Vagina (tissue), 2 donors: ENCODE measurements around the gene ZNF287. TPM values are rescaled to one million over a fixed set of nuclear protein-coding genes. Genes with fewer than 3 reads are reported as not detected.
"Not testable (repeated sequence)": the region's sequence is repeated elsewhere in the genome, so short reads cannot be mapped to it uniquely, and the experiment has no call there.

Source experiments
- DNase-seq, 2 donors: peaks; one replicate each; pipeline ENCODE4 v3.0.0-alpha.2; 2017; ENCODE audit errors: extremely low spot score in 2 of 2
- H3K27ac ChIP-seq: fragments of 200-600 bp; sonication (generic); one replicate; pipeline ENCODE4 v1.5.1; 2019
- H3K27me3 ChIP-seq: fragments of 200-600 bp; sonication (generic); one replicate; pipeline ENCODE4 v1.5.1; 2019
- H3K36me3 ChIP-seq, 2 donors: fragments of 200-600 bp; sonication (generic); one replicate each; pipeline ENCODE4 v1.5.1; 2017 to 2019
- H3K4me1 ChIP-seq: fragments of 200-600 bp; sonication (generic); one replicate; pipeline ENCODE4 v1.5.1; 2019
- H3K4me3 ChIP-seq, 2 donors: fragments of 200-600 bp; sonication (generic); 1 replicate in 1 of 2; 2 replicates in 1 of 2; pipeline ENCODE4 v1.5.1; 2016 to 2019
- H3K9me3 ChIP-seq: fragments of 200-600 bp; sonication (generic); one replicate; pipeline ENCODE4 v1.5.1; 2019
- POLR2A ChIP-seq, 2 donors: fragments of 450-650 bp; IDR thresholded peaks; one replicate each; pipeline ENCODE4 v1.6.1; 2017; ENCODE audit warnings: antibody characterized with exemption in 2 of 2, mild to moderate bottlenecking in 2 of 2, moderate library complexity in 2 of 2
- POLR2AphosphoS5 ChIP-seq, 2 donors: sonication (generic); formaldehyde crosslinking; IDR thresholded peaks; one replicate each; pipeline ENCODE4 v1.9.0; 2017; ENCODE audit warnings: antibody characterized with exemption in 2 of 2, mild to moderate bottlenecking in 2 of 2, low read depth in 1 of 2; ENCODE audit not compliant: insufficient read depth in 1 of 2
- intact Hi-C: fragments of 100-400 bp; cut with DNase I; formaldehyde crosslinking; loops from one replicate; pipeline ENCODE4 v1.15.1; 2023
- total RNA-seq: library from RNA; depleted of rRNA; stranded (reverse); fragments of >200 nt; gene quantifications from one replicate; pipeline ENCODE4 v1.2.3, GENCODE V29; 2016
- TF ChIP-seq, protein P1 (sequence below), 3 experiments: fragments of 450-650 bp in 2 of 3; fragments of 200-600 bp in 1 of 3; sonication (generic) in 1 of 3; IDR thresholded peaks; one replicate each; pipeline ENCODE4 v1.5.1; 2017 to 2019; ENCODE audit warnings: antibody characterized with exemption in 3 of 3, mild to moderate bottlenecking in 2 of 3, moderate library complexity in 2 of 3

The ZNF287 gene
- total RNA-seq, 1 donor from 2014 or later = 5.9 TPM

DNA sequence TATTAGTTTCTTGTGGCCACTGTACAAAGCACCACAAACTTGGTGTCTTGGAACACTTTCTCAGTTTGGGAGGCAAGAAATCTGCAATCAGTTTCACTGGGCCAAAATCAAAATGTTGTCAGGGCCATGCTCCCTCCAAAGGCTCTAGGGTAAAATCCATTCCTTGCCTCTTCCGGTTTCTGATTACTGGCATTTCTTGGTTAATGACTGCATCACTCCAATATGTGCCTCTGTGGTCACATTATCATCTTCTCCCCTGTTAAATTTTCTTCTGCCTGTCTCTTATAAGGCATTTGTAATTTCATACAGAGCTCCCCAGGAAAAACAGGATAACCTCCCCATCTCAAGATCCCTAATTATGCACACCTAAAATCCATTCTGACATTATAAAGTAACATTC, 34.8 kb downstream of the ZNF287 start:
- Histone ChIP-seq H3K27ac (no peak overlapping the region), H3K9me3 (no peaks in the 10 kb centered on the region), H3K4me3 (no peak overlapping the region), H3K4me1 (no peaks in the 10 kb centered on the region), H3K36me3 (no peaks in the 10 kb centered on the region), H3K27me3 (no peaks in the 10 kb centered on the region)
- no peak for DNase-seq
- intact Hi-C loops = no loop called here
- TF ChIP-seq POLR2AphosphoS5 (IDR thresholded peaks at IDR 0.05; ENCODE audit: insufficient read depth in 1 of 2, low read depth in 1 of 2) (no peak), POLR2A (IDR thresholded peaks at IDR 0.05) (no peak)
- TF ChIP-seq, protein P1, sequence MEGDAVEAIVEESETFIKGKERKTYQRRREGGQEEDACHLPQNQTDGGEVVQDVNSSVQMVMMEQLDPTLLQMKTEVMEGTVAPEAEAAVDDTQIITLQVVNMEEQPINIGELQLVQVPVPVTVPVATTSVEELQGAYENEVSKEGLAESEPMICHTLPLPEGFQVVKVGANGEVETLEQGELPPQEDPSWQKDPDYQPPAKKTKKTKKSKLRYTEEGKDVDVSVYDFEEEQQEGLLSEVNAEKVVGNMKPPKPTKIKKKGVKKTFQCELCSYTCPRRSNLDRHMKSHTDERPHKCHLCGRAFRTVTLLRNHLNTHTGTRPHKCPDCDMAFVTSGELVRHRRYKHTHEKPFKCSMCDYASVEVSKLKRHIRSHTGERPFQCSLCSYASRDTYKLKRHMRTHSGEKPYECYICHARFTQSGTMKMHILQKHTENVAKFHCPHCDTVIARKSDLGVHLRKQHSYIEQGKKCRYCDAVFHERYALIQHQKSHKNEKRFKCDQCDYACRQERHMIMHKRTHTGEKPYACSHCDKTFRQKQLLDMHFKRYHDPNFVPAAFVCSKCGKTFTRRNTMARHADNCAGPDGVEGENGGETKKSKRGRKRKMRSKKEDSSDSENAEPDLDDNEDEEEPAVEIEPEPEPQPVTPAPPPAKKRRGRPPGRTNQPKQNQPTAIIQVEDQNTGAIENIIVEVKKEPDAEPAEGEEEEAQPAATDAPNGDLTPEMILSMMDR (IDR thresholded peaks at IDR 0.05) = no peak

DNA sequence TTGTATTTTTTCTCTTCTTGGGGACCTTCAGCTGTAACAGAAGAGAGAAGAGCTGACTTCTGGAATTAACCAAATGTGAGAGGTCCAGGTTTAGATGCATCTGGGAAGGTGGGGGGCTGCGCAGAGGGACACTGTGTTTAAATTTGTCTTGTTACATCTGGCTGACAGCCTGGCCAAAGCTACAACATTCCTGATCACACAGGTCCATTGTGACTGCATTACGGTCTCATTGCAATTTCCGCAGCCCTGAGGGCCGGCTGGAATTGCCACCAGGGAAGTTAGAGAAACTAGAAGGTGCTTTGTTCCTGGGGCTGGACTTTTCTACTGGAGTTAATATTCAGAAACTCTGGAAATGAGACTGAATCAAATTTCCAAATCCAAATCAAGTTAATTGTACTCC, 39.1 kb downstream of the ZNF287 start:
- DNase-seq = no peak
- Histone ChIP-seq H3K4me3 (no peak overlapping the region), H3K9me3 (no peaks in the 10 kb centered on the region), H3K27ac (no peak overlapping the region), H3K27me3 (no peaks in the 10 kb centered on the region), H3K36me3 (no peaks in the 10 kb centered on the region), H3K4me1 (no peaks in the 10 kb centered on the region)
- intact Hi-C loops = no loop called here
- TF ChIP-seq POLR2A (IDR thresholded peaks at IDR 0.05) (no peak), POLR2AphosphoS5 (IDR thresholded peaks at IDR 0.05; ENCODE audit: insufficient read depth in 1 of 2, low read depth in 1 of 2) (no peak)
- TF ChIP-seq, protein P1 (IDR thresholded peaks at IDR 0.05) = no peak

DNA sequence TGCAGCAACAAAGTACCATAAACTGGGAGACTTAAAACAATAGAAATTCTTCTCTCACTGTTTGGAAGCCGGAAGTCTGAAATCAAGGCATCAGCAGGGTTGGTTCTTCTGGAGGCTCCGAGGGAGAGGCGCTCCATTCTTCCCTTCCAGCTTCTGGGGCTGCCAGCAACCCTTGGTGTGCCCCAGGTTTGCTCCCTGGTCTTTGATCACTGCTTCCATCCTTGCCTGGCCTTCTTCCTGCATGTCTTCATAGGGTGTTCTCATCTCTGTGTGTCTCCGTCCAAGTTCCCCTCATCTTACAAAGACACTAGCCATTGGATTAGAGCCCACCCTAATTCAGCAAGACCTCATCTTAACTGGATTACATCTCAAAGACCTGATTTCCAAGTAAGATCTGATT, 41.7 kb downstream of the ZNF287 start:
- H3K27me3 ChIP-seq = no peaks in the 10 kb centered on the region
- H3K4me1 ChIP-seq = no peaks in the 10 kb centered on the region
- intact Hi-C loops = no loop called here
- TF ChIP-seq, protein P1 (IDR thresholded peaks at IDR 0.05) = no peak
- TF ChIP-seq POLR2A (IDR thresholded peaks at IDR 0.05) (no peak), POLR2AphosphoS5 (IDR thresholded peaks at IDR 0.05; ENCODE audit: insufficient read depth in 1 of 2, low read depth in 1 of 2) (no peak)
- no peaks in the 10 kb centered on the region for H3K36me3 ChIP-seq
- H3K27ac ChIP-seq = no peak overlapping the region
- DNase-seq = no peak
- no peaks in the 10 kb centered on the region for H3K9me3 ChIP-seq
- H3K4me3 ChIP-seq = no peak overlapping the region

DNA sequence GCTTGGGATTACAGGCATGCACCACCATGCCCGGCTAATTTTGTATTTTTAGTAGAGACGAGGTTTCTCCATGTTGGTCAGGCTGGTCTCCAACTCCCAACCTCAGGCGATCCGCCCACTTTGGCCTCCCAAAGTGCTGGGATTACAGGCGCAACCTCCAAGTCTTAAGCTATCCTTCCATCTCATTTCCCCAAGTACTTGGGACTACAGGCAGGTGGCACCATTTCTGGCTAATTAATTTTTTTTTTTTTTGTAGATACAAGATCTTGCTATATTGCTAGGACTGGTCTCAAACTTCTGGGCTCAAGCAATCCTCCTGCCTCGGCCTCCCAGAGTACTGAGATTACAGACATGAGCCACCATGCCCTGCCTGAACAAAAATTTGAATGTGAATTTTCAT, 43.4 kb downstream of the ZNF287 start:
- H3K4me1 ChIP-seq, H3K36me3 ChIP-seq, H3K27me3 ChIP-seq, intact Hi-C loops, H3K4me3 ChIP-seq, DNase-seq, H3K9me3 ChIP-seq, H3K27ac ChIP-seq: not testable (repeated sequence)

DNA sequence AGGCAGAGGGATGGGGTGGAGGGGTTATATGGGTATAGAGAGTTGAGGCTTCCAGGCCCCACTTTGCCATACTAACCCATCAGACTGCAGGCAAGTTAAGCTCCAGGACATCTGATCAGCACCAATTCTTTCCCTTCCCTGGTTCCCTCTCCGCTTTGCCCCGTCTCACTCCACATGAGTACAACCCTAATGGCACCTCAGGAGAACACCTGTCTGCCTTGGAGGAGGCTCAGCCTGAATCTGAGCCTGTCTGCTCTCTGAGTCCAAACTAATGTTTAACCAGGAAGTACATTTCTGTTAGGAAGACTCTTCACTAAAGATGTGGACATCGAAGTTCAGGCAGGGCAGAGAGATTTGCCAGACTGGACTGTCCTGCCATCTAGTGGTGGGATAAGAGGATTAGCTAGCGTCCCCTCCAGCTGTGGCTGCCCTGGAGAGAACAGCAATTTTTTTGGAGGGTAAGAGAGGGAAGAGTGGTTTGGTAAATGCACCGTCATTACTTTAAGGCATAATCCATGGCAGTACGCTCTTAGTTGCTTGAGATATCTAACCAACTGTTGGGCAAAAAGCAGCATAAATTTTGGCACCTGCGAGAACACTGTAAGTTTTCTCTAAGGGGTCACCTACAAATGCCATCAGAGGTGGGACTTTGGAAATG, 47.8 kb downstream of the ZNF287 start:
- H3K27me3 ChIP-seq = no peaks in the 10 kb centered on the region
- intact Hi-C loops = loop anchor here (2.0 kb wide), 1 partner anchor 66 kb away; no protein-coding TSS in a partner anchor
- no peaks in the 10 kb centered on the region for H3K36me3 ChIP-seq
- no peaks in the 10 kb centered on the region for H3K4me1 ChIP-seq
- peak overlapping the region; percentile 12 for H3K27ac ChIP-seq
- no peaks in the 10 kb centered on the region for H3K9me3 ChIP-seq
- no peak for DNase-seq
- TF ChIP-seq, protein P1 (IDR thresholded peaks at IDR 0.05) = peak; percentile 92 to 97 (median 95)
- TF ChIP-seq POLR2A (IDR thresholded peaks at IDR 0.05) (no peak), POLR2AphosphoS5 (IDR thresholded peaks at IDR 0.05; ENCODE audit: insufficient read depth in 1 of 2, low read depth in 1 of 2) (peak in 1 of 2 donors; percentile 36)
- no peak overlapping the region for H3K4me3 ChIP-seq
